A549 (cell line): Measurements from ENCODE around the gene HMG20A. TPM values are rescaled to one million over a fixed set of nuclear protein-coding genes. Genes with fewer than 3 reads are reported as not detected.

ENCODE experiments used
- BCL3 ChIP-seq: fragments of >200 bp; sonication (Bioruptor Twin); formaldehyde crosslinking; IDR thresholded peaks from 3 replicates; pipeline ENCODE4 v1.6.1; 2016
- CTCF ChIP-seq: fragments of >200 bp; sonication (Bioruptor Twin); formaldehyde crosslinking; IDR thresholded peaks from 3 replicates; pipeline ENCODE4 v1.5.1; 2016
- E2F6 ChIP-seq: IDR thresholded peaks from 2 replicates; pipeline ENCODE4 v1.6.1; 2012; ENCODE audit warnings: low read depth, borderline replicate concordance
- EHMT2 ChIP-seq: fragments of 200-600 bp; sonication (generic); IDR thresholded peaks from 2 replicates; pipeline ENCODE4 v1.6.1; 2016; ENCODE audit warnings: antibody characterized with exemption, low read depth, mild to moderate bottlenecking, moderate library complexity
- ELK1 ChIP-seq: fragments of 150-350 bp; IDR thresholded peaks from 2 replicates; pipeline ENCODE4 v1.6.1; 2014; ENCODE audit warnings: low read depth, mild to moderate bottlenecking, low read length
- EP300 ChIP-seq, 2 experiments: fragments of >200 bp; sonication (Bioruptor Twin); formaldehyde crosslinking; IDR thresholded peaks; 2 replicates in 1 of 2; 3 replicates in 1 of 2; pipeline ENCODE4 v1.6.1; 2016 to 2017
- ESRRA ChIP-seq: fragments of 150-350 bp; IDR thresholded peaks from 2 replicates; pipeline ENCODE4 v1.6.1; 2014; ENCODE audit warnings: mild to moderate bottlenecking, low read length, borderline replicate concordance
- FOSL2 ChIP-seq, 2 experiments: fragments of 450-650 bp in 1 of 2; fragments of >200 bp in 1 of 2; sonication (Bioruptor Twin) in 1 of 2; formaldehyde crosslinking; IDR thresholded peaks; 2 replicates each; pipeline versions ENCODE4 v1.5.0 to v1.6.1; 2016 to 2020; ENCODE audit warnings: mild to moderate bottlenecking in 1 of 2, moderate library complexity in 1 of 2
- FOXS1 ChIP-seq: fragments of 250-450 bp; sonication (Bioruptor Pico); IDR thresholded peaks from 2 replicates; pipeline ENCODE4 v1.5.0; 2020; ENCODE audit warnings: mild to moderate bottlenecking, moderate library complexity
- GATA3 ChIP-seq: IDR thresholded peaks from 2 replicates; pipeline ENCODE4 v1.6.1; 2012; ENCODE audit warnings: borderline replicate concordance
- HEYL ChIP-seq: fragments of 250-450 bp; sonication (Bioruptor Pico); IDR thresholded peaks from 2 replicates; pipeline ENCODE4 v1.8.0; 2021; ENCODE audit warnings: mild to moderate bottlenecking, moderate library complexity
- HOXB13 ChIP-seq: fragments of 250-450 bp; sonication (Bioruptor Pico); IDR thresholded peaks from 2 replicates; pipeline ENCODE4 v1.5.0; 2020; ENCODE audit warnings: low read depth, mild to moderate bottlenecking, moderate library complexity
- MAFK ChIP-seq: fragments of 450-650 bp; IDR thresholded peaks from 2 replicates; pipeline ENCODE4 v1.6.1; 2014; ENCODE audit not compliant: partially characterized antibody
- MAX ChIP-seq: IDR thresholded peaks from 2 replicates; pipeline ENCODE4 v1.6.1; 2012
- MYC ChIP-seq: IDR thresholded peaks from 2 replicates; pipeline ENCODE4 v1.6.1; 2012; ENCODE audit warnings: mild to moderate bottlenecking, inconsistent platforms, low read length, improper control_type of control experiment, borderline replicate concordance
- PBX3 ChIP-seq: IDR thresholded peaks from 2 replicates; pipeline ENCODE4 v1.6.1; 2012
- RAD21 ChIP-seq, 2 experiments: fragments of >200 bp in 1 of 2; sonication (Bioruptor Twin) in 1 of 2; formaldehyde crosslinking in 1 of 2; IDR thresholded peaks in 1 of 2; conservative IDR thresholded peaks in 1 of 2; 2 replicates in 1 of 2; 3 replicates in 1 of 2; pipeline ENCODE4 v1.6.1; 2012 to 2018; ENCODE audit warnings: inconsistent platforms in 1 of 2
- RCOR1 ChIP-seq: fragments of 150-350 bp; IDR thresholded peaks from 2 replicates; pipeline ENCODE4 v1.6.1; 2014; ENCODE audit warnings: antibody characterized with exemption, low read length, low read depth
- RFX5 ChIP-seq: fragments of 450-650 bp; IDR thresholded peaks from 2 replicates; pipeline ENCODE4 v1.7.1; 2014; ENCODE audit warnings: antibody characterized with exemption, mild to moderate bottlenecking, moderate library complexity
- SREBF2 ChIP-seq: fragments of 450-650 bp; IDR thresholded peaks from 2 replicates; pipeline ENCODE4 v1.6.1; 2014; ENCODE audit warnings: mild to moderate bottlenecking, moderate library complexity
- TFCP2L1 ChIP-seq: fragments of 250-450 bp; sonication (Bioruptor Pico); IDR thresholded peaks from 2 replicates; pipeline ENCODE4 v1.5.0; 2021; ENCODE audit warnings: mild to moderate bottlenecking
- USF2 ChIP-seq: fragments of 450-650 bp; IDR thresholded peaks from 2 replicates; pipeline ENCODE4 v1.6.1; 2014; ENCODE audit warnings: antibody characterized with exemption
- polyA plus RNA-seq, 4 experiments: library from polyadenylated mRNA; depleted of rRNA in 3 of 4; stranded (reverse); fragments of >200 nt; fragmentation: RNase III in 1 of 4; extraction: RNeasy Plus Mini Kit Qiagen cat#74134 plus additional on column Dnase treatment in 1 of 4; gene quantifications; 2 replicates in 3 of 4; 3 replicates in 1 of 4; pipeline ENCODE4 v1.2.3, GENCODE V29; 2011 to 2017

HMG20A gene
- polyA plus RNA-seq, 2 of the 4 experiments (the other 2 are of a cell fraction) = 29.5 to 85.1 TPM

GRCh38 chr15:77420610-77421369 lies at the start of gene HMG20A (continued):
- TF ChIP-seq BCL3 (no peak; the same call in 1 of the 3 replicates), EHMT2 (no peak), FOSL2 (IDR thresholded peaks at IDR 0.05) (no peak), FOSL2 (CRISPR knock-in tag; IDR thresholded peaks at IDR 0.05) (no peak), CTCF (peak; percentile 9; the same call in 1 of the 3 replicates), RFX5 (no peak), ESRRA (no peak), E2F6 (no peak), USF2 (no peak), GATA3 (no peak), MAX (peak; percentile 51; the same call in 1 of the 2 replicates), MAFK (no peak), SREBF2 (no peak), HOXB13 (CRISPR knock-in tag) (0 out of 2 replicates have a peak, but pooled peaks have one; percentile 63), RCOR1 (no peak), HEYL (no peak), EP300 (IDR thresholded peaks at IDR 0.05) (no peak), TFCP2L1 (no peak), FOXS1 (CRISPR knock-in tag) (no peak), MYC (no peak), RAD21 (conservative IDR thresholded peaks at IDR 0.05 in 1 of 2, IDR thresholded peaks at IDR 0.05 in 1 of 2) (no peak), ELK1 (no peak), PBX3 (peak; percentile 91)
